CD4-positive, alpha-beta T cell treated with Interleukin-6 for 4 hours (primary cell): Measurements from ENCODE around the gene PSMB4.
"Not testable (repeated sequence)": the region's sequence is repeated elsewhere in the genome, so short reads cannot be mapped to it uniquely, and the experiment has no call there.

ENCODE experiments used
- DNase-seq: peaks from one replicate; pipeline ENCODE4 v3.0.0-alpha.2; 2020; ENCODE audit warnings: mixed read lengths

The PSMB4 gene

GRCh38 chr1:151399324-151400171 is at the start of gene PSMB4:
Gene PSMB4 (plus strand): TSS chr1:151399573. CDS start chr1:151399588, 15 bp downstream.
- DNase-seq, result peak; percentile 82

GRCh38 chr1:151350323-151350722 is 49.0 kb upstream of the PSMB4 start:
- not testable (repeated sequence) for DNase-seq

GRCh38 chr1:151352021-151352718 is 47.2 kb upstream of the PSMB4 start:
- no peak for DNase-seq

- DNase-seq, result no peak
These were observed 42.7 kb upstream of the PSMB4 start for GRCh38 chr1:151356696-151357095.

- no peak for DNase-seq
These were observed 37.5 kb upstream of the PSMB4 start for GRCh38 chr1:151361883-151362282.

GRCh38 chr1:151362308-151363155 is 36.8 kb upstream of the PSMB4 start:
- no peak for DNase-seq

GRCh38 chr1:151364996-151365395 is 34.4 kb upstream of the PSMB4 start:
- DNase-seq, result no peak

- no peak for DNase-seq
These were observed 31.5 kb upstream of the PSMB4 start for GRCh38 chr1:151367658-151368392.

GRCh38 chr1:151368393-151369301 is 30.7 kb upstream of the PSMB4 start:
- DNase-seq, result no peak

- no peak for DNase-seq
These were observed 30.1 kb upstream of the PSMB4 start for GRCh38 chr1:151369302-151369610.

GRCh38 chr1:151369621-151370048 is 29.7 kb upstream of the PSMB4 start:
- DNase-seq, result no peak

- no peak for DNase-seq
These were observed 29.0 kb upstream of the PSMB4 start for GRCh38 chr1:151370211-151370911.

GRCh38 chr1:151371370-151372057 is 27.9 kb upstream of the PSMB4 start:
- no peak for DNase-seq

GRCh38 chr1:151372058-151372934 is 27.1 kb upstream of the PSMB4 start, which contains the start of gene SELENBP1:
Gene SELENBP1 (minus strand): TSS chr1:151372705. CDS start chr1:151372641, 64 bp downstream.
- DNase-seq, result no peak

GRCh38 chr1:151373196-151373595 is 26.2 kb upstream of the PSMB4 start:
- DNase-seq, result no peak

- no peak for DNase-seq
These were observed 22.1 kb upstream of the PSMB4 start for GRCh38 chr1:151377150-151377884.

- DNase-seq, result no peak
These were observed 14.8 kb upstream of the PSMB4 start for GRCh38 chr1:151384584-151384983.

GRCh38 chr1:151386002-151386401 is 13.4 kb upstream of the PSMB4 start:
- DNase-seq, result no peak
